Lower leg skin (tissue), 3 donors: ENCODE data around the gene PLEKHA1.

Experiments used
- CTCF ChIP-seq, 3 donors: fragments of 450-650 bp; IDR thresholded peaks; one replicate each; pipeline ENCODE4 v1.5.1; 2016; ENCODE audit warnings: antibody characterized with exemption in 3 of 3, mild to moderate bottlenecking in 3 of 3, moderate library complexity in 2 of 3
- POLR2A ChIP-seq, 2 donors: fragments of 450-650 bp; IDR thresholded peaks; one replicate each; pipeline ENCODE4 v1.6.1; 2016 to 2017; ENCODE audit warnings: antibody characterized with exemption in 2 of 2, mild to moderate bottlenecking in 1 of 2, moderate library complexity in 1 of 2

GRCh38 chr10:122362621-122363020, 11.9 kb upstream of the PLEKHA1 start:
- TF ChIP-seq CTCF (IDR thresholded peaks at IDR 0.05), result no peak
- no peak for TF ChIP-seq POLR2A (IDR thresholded peaks at IDR 0.05)
